PC-9 (cell line): ENCODE results near the gene KRT9. TPM values are rescaled to one million over a fixed set of nuclear protein-coding genes. Genes with fewer than 3 reads are reported as not detected.

Experiments used
- BruUV-seq: library from RNA; stranded (reverse); fragments of 400-500 nt; replicated peaks from 2 replicates; lab custom pipeline; 2021; lab: Mats Ljungman, UMichigan
- CTCF ChIA-PET: fragments of 300-600 bp; sonication (Branson Sonifier 250); formaldehyde crosslinking; loops from one replicate; lab custom pipeline; 2022; ENCODE audit warnings: antibody characterized with exemption; lab: Charles Lee
- POLR2A ChIA-PET: fragments of 300-600 bp; sonication (Branson Sonifier 250); formaldehyde crosslinking; loops from one replicate; lab custom pipeline; 2022; ENCODE audit warnings: antibody characterized with exemption; ENCODE audit not compliant: unreplicated experiment; lab: Charles Lee
- DNase-seq, 2 experiments: peaks; one replicate each; pipeline versions ENCODE4 v3.0.0 to v3.0.0-alpha.2; 2015 to 2022; ENCODE audit warnings: mixed read lengths in 1 of 2
- H2AFZ ChIP-seq: fragments of 200-600 bp; sonication (generic); 2 replicates; pipeline ENCODE4 v1.8.1; 2017; ENCODE audit warnings: antibody characterized with exemption
- H3F3A ChIP-seq: fragments of 200-600 bp; sonication (generic); 2 replicates; pipeline ENCODE4 v1.8.1; 2017; ENCODE audit warnings: antibody characterized with exemption, mild to moderate bottlenecking, low read depth; ENCODE audit not compliant: insufficient read depth
- H3K27ac ChIP-seq: fragments of 200-600 bp; sonication (generic); 2 replicates; pipeline ENCODE4 v1.6.1; 2016; ENCODE audit warnings: mixed run types
- H3K27me3 ChIP-seq: fragments of 200-600 bp; sonication (generic); 2 replicates; pipeline ENCODE4 v1.6.1; 2016; ENCODE audit warnings: low read depth, mixed run types; ENCODE audit not compliant: insufficient read depth
- H3K36me3 ChIP-seq: fragments of 200-600 bp; sonication (generic); 2 replicates; pipeline ENCODE4 v1.6.1; 2016; ENCODE audit warnings: low read depth, mixed run types
- H3K4me1 ChIP-seq: fragments of 200-600 bp; sonication (generic); replicated peaks from 2 replicates; pipeline ENCODE4 v1.6.1; 2016; ENCODE audit warnings: mixed run types; ENCODE audit not compliant: insufficient read depth
- H3K4me2 ChIP-seq: fragments of 200-600 bp; sonication (generic); 2 replicates; pipeline ENCODE4 v1.6.1; 2017; ENCODE audit warnings: mixed run types
- H3K4me3 ChIP-seq: fragments of 200-600 bp; sonication (generic); 2 replicates; pipeline ENCODE4 v1.6.1; 2016; ENCODE audit warnings: mixed run types
- H3K79me2 ChIP-seq: fragments of 200-600 bp; sonication (generic); 2 replicates; pipeline ENCODE4 v1.6.1; 2017; ENCODE audit warnings: low read depth, mixed run types
- H3K9me2 ChIP-seq: fragments of 200-600 bp; sonication (generic); 2 replicates; pipeline ENCODE4 v1.8.1; 2017; ENCODE audit warnings: mild to moderate bottlenecking; ENCODE audit not compliant: insufficient read depth
- H3K9me3 ChIP-seq: fragments of 200-600 bp; sonication (generic); 2 replicates; pipeline ENCODE4 v1.8.1; 2016; ENCODE audit warnings: low read depth; ENCODE audit not compliant: insufficient read depth
- H4K20me1 ChIP-seq: fragments of 200-600 bp; sonication (generic); 2 replicates; pipeline ENCODE4 v1.8.1; 2017; ENCODE audit not compliant: insufficient read depth
- CTCF ChIP-seq: fragments of 200-600 bp; sonication (generic); conservative IDR thresholded peaks from 2 replicates; pipeline ENCODE4 v1.6.1; 2017; ENCODE audit warnings: mixed run types, antibody characterized with exemption, mild to moderate bottlenecking, moderate library complexity
- EZH2 ChIP-seq: fragments of 200-600 bp; sonication (generic); IDR thresholded peaks from 2 replicates; pipeline ENCODE4 v1.8.0; 2017; ENCODE audit warnings: antibody characterized with exemption, low read depth
- intact Hi-C: fragments of 100-400 bp; cut with micrococcal nuclease; formaldehyde crosslinking; loops from one replicate; pipeline ENCODE4 v1.10.0; 2022; ENCODE audit not compliant: unreplicated experiment
- total RNA-seq: library from RNA; stranded (reverse); gene quantifications from 2 replicates; pipeline ENCODE4 v1.2.3, GENCODE V29; 2021

KRT9 gene
- total RNA-seq, 1 experiment from 2014 or later, result 0.55 TPM

GRCh38 chr17:41553987-41554680 is 17.7 kb downstream of the KRT9 start:
- Histone ChIP-seq H3K4me3 (no peak overlapping the region), H2AFZ (no peak overlapping the region), H3K27ac (no peak overlapping the region), H3K79me2 (no peaks in the 10 kb centered on the region), H3K27me3 (no peaks in the 10 kb centered on the region), H3K4me1 (peaks cover 55% of the 10 kb centered on the region), H3K9me2 (no peaks in the 10 kb centered on the region), H3K9me3 (no peaks in the 10 kb centered on the region), H3K4me2 (no peak overlapping the region), H3K36me3 (no peaks in the 10 kb centered on the region), H3F3A (peaks cover 42% of the 10 kb centered on the region), H4K20me1 (no peaks in the 10 kb centered on the region)
- TF ChIP-seq EZH2 (no peak), CTCF (no peak)
- CTCF ChIA-PET, result no interaction called here
- BruUV-seq, result no TSS peak
- DNase-seq, result no peak
- POLR2A ChIA-PET, result no interaction called here
- intact Hi-C loops, result no loop called here

GRCh38 chr17:41553176-41553575 is 18.7 kb downstream of the KRT9 start:
- intact Hi-C loops, result no loop called here
- Histone ChIP-seq H2AFZ (no peak overlapping the region), H3K9me3 (no peaks in the 10 kb centered on the region), H3K4me3 (no peak overlapping the region), H3K4me2 (no peak overlapping the region), H3K9me2 (no peaks in the 10 kb centered on the region), H3F3A (peaks cover 51% of the 10 kb centered on the region), H3K36me3 (no peaks in the 10 kb centered on the region), H3K4me1 (peaks cover 61% of the 10 kb centered on the region), H4K20me1 (no peaks in the 10 kb centered on the region), H3K27ac (no peak overlapping the region), H3K79me2 (no peaks in the 10 kb centered on the region), H3K27me3 (no peaks in the 10 kb centered on the region)
- ChIA-PET CTCF (interaction anchor here (0.6 kb wide), 1 partner anchor 95 kb away, joined by 6 read pairs; no protein-coding TSS in a partner anchor), POLR2A (no interaction called here)
- BruUV-seq, result no TSS peak
- no peak for TF ChIP-seq CTCF
- DNase-seq, result no peak

GRCh38 chr17:41552455-41552854 is 19.4 kb downstream of the KRT9 start:
- no peak overlapping the region for H3K4me2 ChIP-seq
- CTCF ChIA-PET, result interaction anchor here (0.6 to 1.2 kb wide), 2 partner anchors 38 to 110 kb away, joined by 3 to 7 read pairs; no protein-coding TSS in a partner anchor
- POLR2A ChIA-PET, result no interaction called here
- no peaks in the 10 kb centered on the region for H3K27me3 ChIP-seq
- TF ChIP-seq EZH2 (no peak), CTCF (no peak)
- H3K9me2 ChIP-seq, result no peaks in the 10 kb centered on the region
- intact Hi-C loops, result no loop called here
- H4K20me1 ChIP-seq, result no peaks in the 10 kb centered on the region
- no peak overlapping the region for H2AFZ ChIP-seq
- no peak overlapping the region for H3K27ac ChIP-seq
- BruUV-seq, result no TSS peak
- no peak for DNase-seq
- peaks cover 54% of the 10 kb centered on the region for H3F3A ChIP-seq
- H3K9me3 ChIP-seq, result no peaks in the 10 kb centered on the region
- H3K79me2 ChIP-seq, result no peaks in the 10 kb centered on the region
- no peaks in the 10 kb centered on the region for H3K36me3 ChIP-seq
- peaks cover 66% of the 10 kb centered on the region for H3K4me1 ChIP-seq
- no peak overlapping the region for H3K4me3 ChIP-seq
